CD4-positive, alpha-beta T cell (primary cell): ENCODE measurements around the gene NAT8. TPM values are rescaled to one million over a fixed set of nuclear protein-coding genes. Genes with fewer than 3 reads are reported as not detected.
"Not testable (repeated sequence)": the region's sequence is repeated elsewhere in the genome, so short reads cannot be mapped to it uniquely, and the experiment has no call there.

Experiments
- ATAC-seq: fragments of 200-7000 bp; cut with Tn5 transposase; one replicate; pipeline ENCODE4 v1.10.0; 2022; ENCODE audit warnings: mild to moderate bottlenecking; ENCODE audit not compliant: poor library complexity
- CTCF ChIA-PET: fragments of 350-600 bp; sonication (Branson Sonifier 250); formaldehyde crosslinking; loops from one replicate; lab custom pipeline; 2021; ENCODE audit warnings: antibody characterized with exemption, inconsistent platforms; lab: Charles Lee
- POLR2A ChIA-PET: fragments of 350-600 bp; sonication (Branson Sonifier 250); formaldehyde crosslinking; loops from one replicate; lab custom pipeline; 2021; ENCODE audit warnings: antibody characterized with exemption, inconsistent platforms; lab: Charles Lee
- DNase-seq, 14 experiments: peaks; one replicate each; pipeline ENCODE4 v3.0.0-alpha.2; 2013 to 2020; ENCODE audit warnings: mixed read lengths in 2 of 14
- H3K27ac ChIP-seq, 2 donors: one replicate each; pipeline versions ENCODE4 v1.5.1 to v1.7.0; 2013; ENCODE audit warnings: low read length in 2 of 2, low read depth in 1 of 2, mild to moderate bottlenecking in 1 of 2
- H3K27me3 ChIP-seq, 2 experiments: 1 replicate in 1 of 2; 2 replicates in 1 of 2; pipeline versions ENCODE4 v1.6.1 to v1.7.0; 2013; ENCODE audit warnings: low read length in 2 of 2, control low read depth in 1 of 2, mild to moderate bottlenecking in 1 of 2, moderate library complexity in 1 of 2; ENCODE audit not compliant: insufficient read depth in 2 of 2, control insufficient read depth in 1 of 2
- H3K36me3 ChIP-seq: one replicate; pipeline ENCODE4 v1.6.1; 2013; ENCODE audit warnings: low read length, control low read depth; ENCODE audit not compliant: insufficient read depth
- H3K4me1 ChIP-seq: one replicate; pipeline ENCODE4 v1.6.1; 2013; ENCODE audit warnings: low read length, control low read depth; ENCODE audit not compliant: insufficient read depth
- H3K4me3 ChIP-seq: one replicate; pipeline ENCODE4 v1.5.1; 2013; ENCODE audit warnings: mild to moderate bottlenecking, low read length, moderate library complexity
- H3K9me3 ChIP-seq, 2 experiments: 1 replicate in 1 of 2; 2 replicates in 1 of 2; pipeline versions ENCODE4 v1.6.1 to v1.7.0; 2013; ENCODE audit warnings: low read length in 2 of 2, mild to moderate bottlenecking in 2 of 2, control low read depth in 1 of 2, moderate library complexity in 1 of 2; ENCODE audit not compliant: control insufficient read depth in 1 of 2, insufficient read depth in 1 of 2
- H3K27ac Mint-ChIP-seq: one replicate; pipeline ENCODE4 v1.8.0; 2020; ENCODE audit warnings: mixed read lengths
- H3K27me3 Mint-ChIP-seq: one replicate; pipeline ENCODE4 v1.8.0; 2021; ENCODE audit warnings: mixed read lengths
- H3K36me3 Mint-ChIP-seq: one replicate; pipeline ENCODE4 v1.8.0; 2021; ENCODE audit warnings: low read depth, mixed read lengths
- H3K4me1 Mint-ChIP-seq: one replicate; pipeline ENCODE4 v1.8.0; 2021; ENCODE audit warnings: low read depth, mixed read lengths
- H3K4me3 Mint-ChIP-seq: one replicate; pipeline ENCODE4 v1.8.0; 2020; ENCODE audit warnings: mild to moderate bottlenecking, mixed read lengths
- H3K9me3 Mint-ChIP-seq: one replicate; pipeline ENCODE4 v1.8.0; 2020; ENCODE audit warnings: mixed read lengths
- intact Hi-C, 2 experiments: fragments of 100-400 bp; cut with DNase I in 1 of 2; cut with micrococcal nuclease in 1 of 2; formaldehyde crosslinking; loops; one replicate each; pipeline versions ENCODE4 v1.15.1 to v1.9.0; 2023 to 2025; cut with DNase I, micrococcal nuclease
- polyA plus RNA-seq, 2 donors: library from polyadenylated mRNA; unstranded; fragments of 120-200 nt; gene quantifications; one replicate each; pipeline ENCODE4 v1.2.1, GENCODE V29; 2013
- total RNA-seq, 174 experiments: library from RNA in 2 of 174; stranded (reverse) in 2 of 174; gene quantifications; one replicate each; pipeline ENCODE4 v1.2.3 and lab custom pipeline; 2021 to 2026
- TF ChIP-seq, protein P1 (sequence below): fragments of 200-600 bp; IDR thresholded peaks from one replicate; pipeline ENCODE4 v1.8.0; 2022; ENCODE audit warnings: antibody characterized with exemption, mild to moderate bottlenecking

NAT8 gene
- total RNA-seq: not detected
- 0.11 TPM for polyA plus RNA-seq (2013, experiment 1 of 2)
- polyA plus RNA-seq (2013, experiment 2 of 2): 0.23 TPM
- total RNA-seq (lab: John Stamatoyannopoulos, UW): 0 to 0.07 (median 0) reads per million in 172 experiments

GRCh38 chr2:73642338-73643018 lies at the start of gene NAT8:
Gene NAT8 (minus strand): TSS chr2:73642422. CDS start chr2:73641628, 794 bp downstream.
- no peak within 1 kb of the TSS for H3K27ac Mint-ChIP-seq
- no peaks in the 10 kb centered on the region for H3K4me1 ChIP-seq
- peaks cover 9 to 11% of the 10 kb centered on the region in 2 experiments for H3K9me3 ChIP-seq
- H3K27me3 Mint-ChIP-seq: peaks cover 15% of the 10 kb centered on the region
- H3K27ac ChIP-seq: no peak within 1 kb of the TSS
- TF ChIP-seq, protein P1, sequence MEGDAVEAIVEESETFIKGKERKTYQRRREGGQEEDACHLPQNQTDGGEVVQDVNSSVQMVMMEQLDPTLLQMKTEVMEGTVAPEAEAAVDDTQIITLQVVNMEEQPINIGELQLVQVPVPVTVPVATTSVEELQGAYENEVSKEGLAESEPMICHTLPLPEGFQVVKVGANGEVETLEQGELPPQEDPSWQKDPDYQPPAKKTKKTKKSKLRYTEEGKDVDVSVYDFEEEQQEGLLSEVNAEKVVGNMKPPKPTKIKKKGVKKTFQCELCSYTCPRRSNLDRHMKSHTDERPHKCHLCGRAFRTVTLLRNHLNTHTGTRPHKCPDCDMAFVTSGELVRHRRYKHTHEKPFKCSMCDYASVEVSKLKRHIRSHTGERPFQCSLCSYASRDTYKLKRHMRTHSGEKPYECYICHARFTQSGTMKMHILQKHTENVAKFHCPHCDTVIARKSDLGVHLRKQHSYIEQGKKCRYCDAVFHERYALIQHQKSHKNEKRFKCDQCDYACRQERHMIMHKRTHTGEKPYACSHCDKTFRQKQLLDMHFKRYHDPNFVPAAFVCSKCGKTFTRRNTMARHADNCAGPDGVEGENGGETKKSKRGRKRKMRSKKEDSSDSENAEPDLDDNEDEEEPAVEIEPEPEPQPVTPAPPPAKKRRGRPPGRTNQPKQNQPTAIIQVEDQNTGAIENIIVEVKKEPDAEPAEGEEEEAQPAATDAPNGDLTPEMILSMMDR: no peak
- H3K4me3 ChIP-seq: no peak within 1 kb of the TSS
- CTCF ChIA-PET: no interaction called here
- H3K36me3 Mint-ChIP-seq: peaks cover 4% of the 10 kb centered on the region
- no peaks in the 10 kb centered on the region for H3K27me3 ChIP-seq
- H3K9me3 Mint-ChIP-seq: peaks cover 3% of the 10 kb centered on the region
- POLR2A ChIA-PET: no interaction called here
- H3K36me3 ChIP-seq: no peaks in the 10 kb centered on the region
- DNase-seq (no peak), ATAC-seq (no peak)
- no peaks in the 10 kb centered on the region for H3K4me1 Mint-ChIP-seq
- intact Hi-C loops: no loop called here
- H3K4me3 Mint-ChIP-seq: no peak within 1 kb of the TSS

GRCh38 chr2:73690372-73691088 lies 48.3 kb upstream of the NAT8 start:
- intact Hi-C loops: loop anchor here in 1 of 2 experiments (10.0 kb wide), 1 partner anchor 84 kb away; no protein-coding TSS in a partner anchor

GRCh38 chr2:73688494-73688893 lies 46.3 kb upstream of the NAT8 start:
- H3K4me3 Mint-ChIP-seq, H3K4me1 ChIP-seq, H3K4me3 ChIP-seq, H3K9me3 Mint-ChIP-seq, CTCF ChIA-PET, H3K36me3 ChIP-seq, ATAC-seq, intact Hi-C loops, H3K4me1 Mint-ChIP-seq, POLR2A ChIA-PET, H3K27me3 Mint-ChIP-seq, H3K27me3 ChIP-seq, H3K27ac ChIP-seq, H3K27ac Mint-ChIP-seq, DNase-seq, H3K9me3 ChIP-seq, H3K36me3 Mint-ChIP-seq: not testable (repeated sequence)

More at GRCh38 chr2:73690372-73691088, 48.3 kb upstream of the NAT8 start:
- CTCF ChIA-PET, H3K4me1 ChIP-seq, H3K27me3 ChIP-seq, H3K9me3 ChIP-seq, H3K27me3 Mint-ChIP-seq, H3K4me3 Mint-ChIP-seq, H3K36me3 Mint-ChIP-seq, H3K9me3 Mint-ChIP-seq, H3K4me3 ChIP-seq, H3K27ac Mint-ChIP-seq, H3K4me1 Mint-ChIP-seq, H3K36me3 ChIP-seq, H3K27ac ChIP-seq, POLR2A ChIA-PET: not testable (repeated sequence)
- DNase-seq: peak in 5 of 14 experiments; percentile 4 to 38 (median 21)
- TF ChIP-seq, protein P1: peak; percentile 73
- ATAC-seq: peak; percentile 57
